Neural cell (in vitro differentiated cells): ENCODE data around the gene KDM4B.

Experiments
- CTCF ChIP-seq: fragments of 450-650 bp; IDR thresholded peaks from 2 replicates; pipeline ENCODE4 v1.5.1; 2014; ENCODE audit warnings: antibody characterized with exemption, mild to moderate bottlenecking, moderate library complexity; ENCODE audit not compliant: poor library complexity, severe bottlenecking
- EP300 ChIP-seq: fragments of 450-650 bp; conservative IDR thresholded peaks from 2 replicates; pipeline ENCODE4 v1.6.1; 2014; ENCODE audit warnings: antibody characterized with exemption, mild to moderate bottlenecking, moderate library complexity; ENCODE audit not compliant: poor library complexity, severe bottlenecking
- EZH2 ChIP-seq: fragments of 200-600, 300-800 bp; shearing (Covaris generic), sonication (generic); IDR thresholded peaks from 2 replicates; pipeline ENCODE4 v1.6.1; 2014; ENCODE audit warnings: antibody characterized with exemption, low read length, borderline replicate concordance, mild to moderate bottlenecking; ENCODE audit not compliant: insufficient read depth, poor library complexity, severe bottlenecking
- MXI1 ChIP-seq: fragments of 450-650 bp; conservative IDR thresholded peaks from 2 replicates; pipeline ENCODE4 v1.6.1; 2014; ENCODE audit warnings: antibody characterized with exemption, mild to moderate bottlenecking; ENCODE audit not compliant: poor library complexity, severe bottlenecking
- RAD21 ChIP-seq: fragments of 450-650 bp; conservative IDR thresholded peaks from 2 replicates; pipeline ENCODE4 v1.6.1; 2014; ENCODE audit warnings: antibody characterized with exemption, mild to moderate bottlenecking, moderate library complexity
- REST ChIP-seq: IDR thresholded peaks from 2 replicates; pipeline ENCODE4 v1.6.1; 2012; ENCODE audit warnings: borderline replicate concordance
- TAF1 ChIP-seq: IDR thresholded peaks from 2 replicates; pipeline ENCODE4 v1.6.1; 2012; ENCODE audit warnings: low read depth

- TF ChIP-seq RAD21, result no peak
- TF ChIP-seq REST, result no peak
- no peak for TF ChIP-seq CTCF
- TF ChIP-seq EP300, result no peak
- no peak for TF ChIP-seq TAF1
- TF ChIP-seq MXI1, result no peak
- TF ChIP-seq EZH2, result no peak
Observed at GRCh38 chr19:5141129-5141849, 172.4 kb downstream of the KDM4B start.
